Fibroblast of pulmonary artery (primary cell): ENCODE results near the gene CAPN12.

ENCODE experiments used
- DNase-seq: peaks from one replicate; pipeline ENCODE4 v3.0.0-alpha.2; 2010; ENCODE audit warnings: low read depth
- H3K4me3 ChIP-seq: replicated peaks from 2 replicates; pipeline ENCODE4 v1.5.1; 2011; ENCODE audit warnings: low read depth, mild to moderate bottlenecking, control low read depth, low read length, moderate library complexity
- TF ChIP-seq, protein P1 (sequence below): IDR thresholded peaks from 2 replicates; pipeline ENCODE4 v1.5.1; 2011; ENCODE audit warnings: mild to moderate bottlenecking, control low read depth, low read length, inconsistent platforms; ENCODE audit errors: missing control alignments

The CAPN12 gene

DNA sequence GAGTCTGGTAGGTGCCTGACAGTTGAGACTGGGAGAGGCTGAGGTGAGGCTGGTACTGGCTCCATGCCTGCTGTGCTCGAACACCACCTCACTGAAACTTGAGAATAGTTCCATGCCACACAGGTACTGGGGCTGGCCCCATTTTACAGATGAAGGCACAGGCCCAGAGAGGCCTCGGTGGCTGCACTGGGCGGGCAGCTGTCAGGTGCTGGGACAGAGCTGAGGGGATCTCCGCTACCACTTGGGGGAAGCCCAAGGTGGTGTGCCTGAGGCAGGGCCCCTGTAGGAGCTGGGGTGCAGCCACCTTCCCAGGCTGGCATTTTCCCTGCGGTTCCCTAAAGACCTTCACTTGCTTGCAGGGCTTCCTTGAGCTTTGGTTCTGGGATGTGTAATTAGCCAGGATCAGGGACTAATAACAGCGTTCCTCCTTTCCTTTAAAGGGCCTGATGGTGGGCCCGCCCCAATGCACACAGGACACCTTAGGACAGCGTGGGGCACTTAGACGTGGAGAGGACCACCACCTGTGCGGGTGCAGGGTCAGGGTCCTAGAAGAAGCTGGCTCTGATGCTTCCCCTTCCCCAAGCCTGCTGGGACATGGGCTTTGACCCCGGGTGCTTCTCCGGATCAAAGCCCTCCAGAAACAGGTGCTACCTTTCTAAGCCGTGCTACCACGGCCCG is 23.6 kb downstream of the CAPN12 start:
- DNase-seq: no peak
- TF ChIP-seq, protein P1, sequence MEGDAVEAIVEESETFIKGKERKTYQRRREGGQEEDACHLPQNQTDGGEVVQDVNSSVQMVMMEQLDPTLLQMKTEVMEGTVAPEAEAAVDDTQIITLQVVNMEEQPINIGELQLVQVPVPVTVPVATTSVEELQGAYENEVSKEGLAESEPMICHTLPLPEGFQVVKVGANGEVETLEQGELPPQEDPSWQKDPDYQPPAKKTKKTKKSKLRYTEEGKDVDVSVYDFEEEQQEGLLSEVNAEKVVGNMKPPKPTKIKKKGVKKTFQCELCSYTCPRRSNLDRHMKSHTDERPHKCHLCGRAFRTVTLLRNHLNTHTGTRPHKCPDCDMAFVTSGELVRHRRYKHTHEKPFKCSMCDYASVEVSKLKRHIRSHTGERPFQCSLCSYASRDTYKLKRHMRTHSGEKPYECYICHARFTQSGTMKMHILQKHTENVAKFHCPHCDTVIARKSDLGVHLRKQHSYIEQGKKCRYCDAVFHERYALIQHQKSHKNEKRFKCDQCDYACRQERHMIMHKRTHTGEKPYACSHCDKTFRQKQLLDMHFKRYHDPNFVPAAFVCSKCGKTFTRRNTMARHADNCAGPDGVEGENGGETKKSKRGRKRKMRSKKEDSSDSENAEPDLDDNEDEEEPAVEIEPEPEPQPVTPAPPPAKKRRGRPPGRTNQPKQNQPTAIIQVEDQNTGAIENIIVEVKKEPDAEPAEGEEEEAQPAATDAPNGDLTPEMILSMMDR: no peak
- no peak overlapping the region for H3K4me3 ChIP-seq

DNA sequence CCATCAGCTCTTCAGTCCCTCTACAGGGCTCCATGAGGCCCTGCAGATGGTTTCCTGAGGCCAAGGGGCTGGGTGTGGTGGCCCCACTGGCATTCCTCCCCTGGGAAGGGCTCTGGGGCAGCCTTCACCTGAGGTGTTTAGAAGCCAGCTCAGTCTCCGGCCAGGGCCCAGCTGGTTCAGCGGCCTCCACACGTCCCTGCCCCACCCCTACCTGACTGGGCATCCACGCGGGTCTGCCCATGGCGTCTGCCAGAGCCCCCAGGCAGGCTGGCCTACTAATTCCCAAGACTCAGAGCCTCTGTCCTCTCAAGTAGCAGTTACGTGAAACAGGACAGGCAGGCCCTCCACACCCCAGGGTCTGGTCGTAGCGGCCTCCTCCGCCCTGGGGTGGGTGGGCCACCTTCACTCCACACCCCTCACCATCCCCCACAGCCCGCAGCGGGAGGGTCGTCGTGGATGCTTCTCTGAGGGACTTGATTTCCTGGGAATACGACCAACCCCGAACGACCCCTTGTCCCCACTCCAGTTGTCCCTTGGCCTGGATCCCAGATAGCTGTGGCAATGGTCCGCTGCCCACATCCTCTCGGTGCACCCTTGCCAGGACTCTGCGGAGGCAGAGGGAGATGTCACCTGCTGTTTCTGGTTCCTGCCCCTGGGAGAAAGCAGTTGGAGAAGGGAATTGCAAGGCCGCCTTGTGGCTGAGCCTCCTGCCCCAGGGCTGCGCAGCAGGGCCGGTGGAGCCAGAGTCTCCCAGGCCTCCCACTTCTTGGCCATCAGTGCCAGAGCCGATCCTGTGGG is 24.3 kb downstream of the CAPN12 start:
- no peak for DNase-seq

DNA sequence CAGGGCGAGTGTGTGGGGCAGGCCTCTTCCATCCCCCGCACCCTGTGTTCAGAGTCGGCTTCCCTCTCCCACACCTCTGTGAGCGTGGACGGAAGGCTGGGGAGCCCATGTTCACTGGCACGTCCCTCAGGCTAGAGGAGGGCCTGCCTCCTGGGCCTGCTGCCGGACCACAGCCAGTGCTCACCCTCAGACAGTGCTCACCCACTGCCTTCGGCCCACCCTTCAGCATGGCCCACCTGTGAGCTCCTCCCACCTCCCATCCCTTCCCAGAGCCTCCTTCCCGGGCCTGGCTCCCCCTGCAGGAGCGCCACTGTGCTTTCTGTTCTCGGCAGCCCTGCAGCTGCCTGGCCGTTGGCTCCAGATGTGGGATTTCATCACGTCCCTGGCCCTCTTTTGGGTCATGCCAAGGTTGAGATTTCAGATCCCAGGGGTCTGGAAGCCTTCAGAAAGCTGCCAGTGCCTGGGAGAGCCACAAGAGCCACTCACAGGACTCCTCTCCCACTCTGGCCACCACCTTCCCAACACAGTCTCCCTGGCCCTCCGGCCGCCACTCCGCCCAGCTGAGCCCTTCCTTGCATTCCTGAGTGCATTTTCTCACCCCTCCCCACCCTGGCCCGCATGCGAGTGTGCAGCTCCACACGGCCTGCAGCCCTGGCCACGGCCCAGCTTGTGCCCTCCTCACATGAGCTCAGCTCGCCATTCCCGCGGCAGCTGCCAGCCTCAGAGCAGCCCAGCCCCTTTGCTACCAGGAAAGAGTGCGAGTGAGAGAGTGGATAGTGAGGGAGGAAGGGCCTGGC is 25.3 kb downstream of the CAPN12 start:
- DNase-seq: peak; percentile 48
- no peak overlapping the region for H3K4me3 ChIP-seq

More for the DNA sequence above, 24.3 kb downstream of the CAPN12 start:
- H3K4me3 ChIP-seq: no peak overlapping the region
- TF ChIP-seq, protein P1: no peak

DNA sequence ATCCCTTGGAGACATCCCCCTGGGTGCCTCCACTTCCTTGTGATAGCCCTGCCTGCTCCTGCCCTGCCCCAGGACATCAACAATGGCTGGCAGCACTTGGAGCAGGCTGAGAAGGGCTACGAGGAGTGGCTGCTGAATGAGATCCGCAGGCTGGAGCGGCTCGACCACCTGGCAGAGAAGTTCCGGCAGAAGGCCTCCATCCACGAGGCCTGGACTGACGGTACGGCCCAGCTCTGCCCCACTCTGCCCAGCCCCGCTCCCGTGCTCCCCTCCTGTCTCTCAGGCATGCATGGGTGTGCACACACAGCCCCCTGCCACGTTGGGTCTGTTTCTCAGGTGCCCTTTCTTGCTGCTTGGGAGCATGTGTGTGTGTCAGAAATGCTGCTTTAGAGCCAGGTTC is 26.4 kb downstream of the CAPN12 start:
- TF ChIP-seq, protein P1: no peak
- no peak for DNase-seq
- H3K4me3 ChIP-seq: no peak overlapping the region

More for the DNA sequence above, 25.3 kb downstream of the CAPN12 start:
- TF ChIP-seq, protein P1: peak; percentile 39

DNA sequence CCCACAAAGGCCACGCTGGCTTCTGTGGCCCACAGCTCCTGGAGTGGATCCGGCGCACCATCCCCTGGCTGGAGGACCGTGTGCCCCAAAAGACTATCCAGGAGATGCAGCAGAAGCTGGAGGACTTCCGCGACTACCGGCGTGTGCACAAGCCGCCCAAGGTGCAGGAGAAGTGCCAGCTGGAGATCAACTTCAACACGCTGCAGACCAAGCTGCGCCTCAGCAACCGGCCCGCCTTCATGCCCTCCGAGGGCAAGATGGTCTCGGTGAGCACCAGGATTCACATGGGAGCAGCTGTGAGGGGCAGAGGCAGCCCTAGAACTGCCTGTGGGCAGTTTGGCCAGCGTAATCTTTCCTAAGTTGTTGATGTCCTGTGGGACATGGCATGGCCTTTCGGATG is 27.2 kb downstream of the CAPN12 start:
- DNase-seq: no peak
- H3K4me3 ChIP-seq: no peak overlapping the region
- TF ChIP-seq, protein P1: no peak

DNA sequence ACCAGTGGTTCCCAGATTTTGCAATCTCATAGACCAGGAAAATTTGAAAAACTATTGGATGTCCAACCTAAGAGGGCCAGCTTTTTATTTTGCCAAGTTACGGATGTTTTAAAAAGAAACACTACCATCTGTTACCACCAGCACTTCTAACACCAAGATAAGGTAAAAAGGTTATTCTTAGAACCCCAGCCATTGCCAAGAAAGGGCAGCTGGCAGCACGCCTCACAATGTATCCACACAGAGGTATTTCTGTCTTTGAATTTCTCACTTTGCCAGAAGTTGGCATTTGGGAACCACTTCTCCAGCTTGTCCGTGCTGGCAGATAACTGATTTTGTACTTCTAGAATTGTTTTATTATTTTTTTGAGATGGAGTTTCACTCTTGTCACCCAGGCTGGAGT is 28.7 kb downstream of the CAPN12 start:
- TF ChIP-seq, protein P1: no peak
- no peak overlapping the region for H3K4me3 ChIP-seq
- DNase-seq: no peak
